Stimulated activated CD4-positive, alpha-beta T cell treated with anti-CD3 and anti-CD28 coated beads, Interleukin-2, amount 100 ng/mL, for 24 hours (primary cell): ENCODE measurements around the gene AKAP13.
"Not testable (repeated sequence)": the region's sequence is repeated elsewhere in the genome, so short reads cannot be mapped to it uniquely, and the experiment has no call there.

Experiments
- DNase-seq, 2 donors: peaks; one replicate each; pipeline ENCODE4 v3.0.0-alpha.2; 2020

AKAP13 gene

DNA sequence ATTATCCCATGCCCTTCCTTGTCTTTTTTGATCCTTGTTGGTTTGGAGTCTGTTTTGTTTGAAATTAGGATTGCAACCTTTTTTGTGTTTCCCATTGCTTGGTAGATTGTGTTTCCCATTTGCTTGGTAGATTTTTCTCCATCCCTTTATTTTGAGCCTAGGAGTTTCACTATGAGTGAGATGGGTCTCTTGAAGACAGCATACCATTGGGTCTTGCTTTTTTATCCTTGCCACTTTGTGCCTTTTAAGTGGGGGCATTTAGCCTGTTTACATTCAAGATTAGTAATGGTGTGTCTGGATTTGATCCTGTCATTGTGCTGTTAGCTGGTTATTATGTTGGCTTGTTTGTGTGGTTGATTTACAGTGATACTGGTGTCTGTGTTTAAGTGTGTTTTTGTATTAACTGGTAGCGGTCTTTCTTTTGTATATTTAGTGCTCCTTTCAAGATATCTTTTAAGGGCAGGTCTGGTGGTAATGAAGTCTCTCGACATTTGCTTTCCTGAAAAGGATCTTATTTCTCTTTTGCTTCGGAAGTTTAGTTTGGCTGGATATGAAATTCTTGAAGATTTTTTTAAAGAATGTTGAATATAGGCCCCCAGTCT lies 70.8 kb downstream of the AKAP13 start:
- no peak for DNase-seq

GRCh38 chr15:85452436-85452835 lies 72.0 kb downstream of the AKAP13 start:
- DNase-seq = no peak

DNA sequence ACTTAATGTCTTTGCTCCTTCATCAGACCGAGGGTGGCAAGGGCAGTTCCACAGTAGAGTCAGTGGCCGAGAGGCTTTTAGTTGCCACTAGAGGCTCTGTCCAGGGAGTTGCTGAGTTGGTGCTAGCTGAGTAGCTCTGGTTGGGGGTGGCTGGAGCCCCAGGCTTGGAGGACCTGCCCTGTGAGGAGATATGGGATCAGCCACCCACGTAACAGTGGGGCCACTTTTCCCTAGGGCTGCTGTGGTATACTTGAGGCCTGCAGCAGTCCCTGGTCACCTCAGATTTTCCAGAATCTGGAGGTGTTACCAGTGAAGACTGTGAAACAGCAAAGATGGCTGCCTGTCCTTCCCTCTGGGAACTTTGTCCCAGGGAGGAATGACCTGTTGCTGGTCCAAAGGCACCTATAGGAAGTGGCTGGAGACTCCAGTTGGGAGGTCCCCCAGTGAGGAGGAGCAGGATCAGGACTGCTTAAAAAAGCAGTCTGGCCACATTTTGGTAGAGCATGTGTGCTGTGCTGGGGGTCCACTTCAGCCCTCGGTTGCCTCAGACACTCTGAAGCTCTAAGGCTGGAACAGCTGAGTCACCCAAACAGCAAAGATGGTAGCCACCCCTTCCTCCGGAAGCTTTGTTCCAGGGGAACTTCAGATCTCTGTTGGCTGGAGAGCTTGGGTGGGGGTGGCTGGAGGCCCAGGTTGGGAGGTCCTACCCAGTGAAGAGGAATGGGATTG lies 72.9 kb downstream of the AKAP13 start:
- no peak for DNase-seq

DNA sequence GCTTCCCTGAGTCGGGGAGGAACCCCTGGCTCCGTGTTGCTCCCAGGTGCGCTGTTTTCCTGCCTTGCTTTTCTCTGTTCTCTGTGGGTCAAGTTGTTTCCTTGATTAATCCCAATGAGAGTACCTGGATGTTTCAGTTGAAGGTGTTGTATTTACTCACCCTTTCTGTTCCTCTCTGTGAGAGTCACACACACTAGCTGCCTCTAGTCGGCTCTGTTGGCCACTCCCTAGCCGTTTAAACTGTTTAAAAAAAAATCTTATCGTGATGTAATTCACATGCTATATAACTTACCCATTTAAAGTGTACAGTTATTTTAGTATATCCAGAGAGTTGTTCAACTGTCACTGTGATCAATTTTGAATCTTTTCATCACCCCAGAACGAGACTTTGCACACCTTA lies 74.0 kb downstream of the AKAP13 start:
- DNase-seq = no peak

- no peak for DNase-seq
Measured at GRCh38 chr15:85455891-85456290, 75.5 kb downstream of the AKAP13 start.

DNA sequence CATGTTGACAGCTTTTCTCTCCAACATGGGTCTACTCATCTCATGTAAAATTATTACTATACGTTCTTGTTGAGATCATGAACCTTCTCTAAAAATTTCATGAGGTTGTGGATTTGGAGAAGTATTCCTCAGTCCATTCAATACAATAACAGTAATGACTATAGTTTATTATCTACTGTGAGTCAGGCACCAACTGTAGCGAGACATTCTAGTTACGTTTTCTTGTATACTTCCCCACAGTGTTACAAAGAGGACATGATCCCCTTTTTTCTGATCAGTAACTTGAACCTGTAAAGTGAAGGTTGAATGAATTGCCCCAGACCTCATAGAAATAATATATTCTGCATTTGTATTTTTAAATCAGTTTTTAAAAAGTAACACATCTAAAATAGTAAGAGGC lies 76.4 kb downstream of the AKAP13 start:
- DNase-seq = no peak

DNA sequence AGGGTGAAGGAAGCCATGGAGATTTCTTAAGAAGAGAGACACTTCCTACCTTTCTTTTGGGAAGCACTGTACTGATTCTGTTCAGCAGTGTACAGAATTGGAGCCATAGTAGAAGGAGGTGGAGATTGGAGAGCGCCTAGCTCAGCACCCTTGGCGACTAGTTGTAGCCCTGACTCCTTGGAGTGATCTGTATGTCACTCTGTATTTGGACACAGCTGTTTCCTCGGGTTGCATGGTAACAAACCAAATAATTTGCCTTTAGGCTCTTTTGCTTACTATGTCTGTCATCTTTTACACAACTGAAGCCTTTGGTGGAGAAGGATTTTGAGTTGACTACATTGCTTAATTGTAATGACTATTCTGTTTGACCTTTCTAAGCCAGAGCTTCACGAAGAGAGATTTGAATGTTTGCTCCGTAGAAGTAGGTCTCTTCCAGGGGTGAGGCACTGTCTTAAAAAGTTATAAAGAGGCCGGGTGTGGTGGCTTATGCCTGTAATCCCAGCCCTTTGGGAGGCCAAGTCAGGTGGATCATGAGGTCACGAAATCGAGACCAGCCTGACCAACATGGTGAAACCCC lies 77.1 kb downstream of the AKAP13 start:
- DNase-seq = no peak

DNA sequence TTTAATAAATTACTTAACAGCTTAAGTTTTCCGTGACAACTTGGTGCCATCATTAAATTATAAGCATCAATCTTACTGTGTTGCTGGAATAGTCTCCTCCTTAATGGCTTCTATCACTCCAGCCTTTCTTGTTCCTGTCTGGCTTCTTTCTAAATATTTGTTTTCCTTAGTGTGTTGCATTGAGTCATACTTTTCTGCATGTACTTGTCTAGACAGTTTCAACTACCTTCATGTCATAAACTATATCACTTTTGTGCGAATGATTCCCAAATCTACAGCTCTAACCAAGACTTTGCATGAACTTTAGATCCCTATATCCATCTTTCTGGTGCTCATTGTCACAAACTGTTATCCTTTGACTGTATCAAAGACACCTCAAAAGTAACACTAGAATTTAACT lies 78.4 kb downstream of the AKAP13 start:
- DNase-seq = no peak

- DNase-seq = no peak
Measured at GRCh38 chr15:85462029-85462428, 81.6 kb downstream of the AKAP13 start.

DNA sequence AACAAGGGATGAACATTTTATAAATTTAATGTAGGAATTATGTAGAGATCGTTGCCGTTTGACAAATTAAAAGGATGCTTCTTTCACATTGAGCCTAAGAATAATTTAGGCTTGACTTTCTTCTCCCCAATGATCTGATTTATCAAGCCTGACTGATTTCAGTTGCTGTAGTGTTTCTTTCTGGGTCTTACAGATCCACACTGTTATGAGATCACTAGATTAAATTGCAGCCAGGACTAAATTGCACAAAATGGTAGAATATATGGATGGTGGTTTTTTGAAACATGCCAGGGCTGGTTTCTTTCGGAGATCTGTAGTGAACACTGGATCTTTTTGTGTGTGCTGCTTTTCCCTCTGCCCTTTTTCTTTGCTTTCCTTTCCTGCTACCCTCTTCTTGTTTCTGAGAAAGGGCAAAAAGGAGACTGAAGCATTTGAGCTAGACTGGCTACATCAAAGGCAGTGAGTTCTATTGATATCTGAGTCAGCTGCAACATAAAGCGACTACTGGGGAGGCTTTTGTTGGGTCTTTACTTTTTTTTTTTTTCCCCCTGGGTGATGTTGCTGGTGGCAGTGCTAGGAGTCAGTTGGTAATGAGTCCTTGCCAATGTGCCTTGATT lies 83.0 kb downstream of the AKAP13 start:
- DNase-seq = no peak

DNA sequence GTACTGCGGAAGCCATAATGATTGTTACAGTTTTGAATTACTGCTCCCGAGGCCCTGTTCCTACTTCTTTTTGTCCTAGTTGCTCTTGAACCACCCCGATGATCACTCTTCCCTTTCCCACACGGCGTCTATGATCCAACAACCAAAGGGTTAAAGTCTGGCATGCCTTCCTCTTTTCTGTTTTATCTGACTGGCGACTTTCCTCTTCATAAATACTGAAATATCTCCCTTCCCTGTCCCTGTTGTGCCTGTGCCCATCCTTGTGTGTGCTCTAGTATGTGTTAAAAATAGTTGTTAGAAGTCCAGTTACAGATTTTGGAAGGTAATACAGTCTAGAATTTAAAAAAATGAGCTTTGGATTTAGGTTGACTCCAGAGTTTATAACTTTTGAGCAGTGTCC lies 83.6 kb downstream of the AKAP13 start:
- no peak for DNase-seq

- DNase-seq = no peak
Measured at GRCh38 chr15:85464471-85464870, 84.1 kb downstream of the AKAP13 start.

GRCh38 chr15:85470563-85471271 lies 90.3 kb downstream of the AKAP13 start:
- DNase-seq = no peak

GRCh38 chr15:85472349-85472748 lies 91.9 kb downstream of the AKAP13 start:
- DNase-seq = no peak

DNA sequence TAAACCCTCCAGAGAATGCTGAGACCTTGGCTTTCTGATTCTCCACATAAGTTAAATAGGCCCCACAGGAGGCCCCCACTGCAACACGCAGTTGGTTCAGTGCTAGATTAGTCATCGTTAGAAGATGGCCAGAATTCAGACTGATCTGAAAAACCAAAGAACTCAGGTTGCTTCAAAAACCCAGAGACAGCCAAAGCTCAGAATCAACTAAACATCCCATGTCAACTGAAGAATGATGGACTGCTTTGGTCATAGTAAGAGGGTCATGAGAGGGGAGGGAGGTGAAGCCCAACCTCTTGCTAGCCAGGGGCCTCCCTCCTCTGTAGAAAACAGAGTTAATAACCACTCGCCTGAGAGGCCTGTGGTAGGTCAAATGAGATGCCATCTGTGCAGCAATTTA lies 93.1 kb downstream of the AKAP13 start:
- DNase-seq = no peak

- no peak for DNase-seq
Measured at GRCh38 chr15:85474700-85475316, 94.4 kb downstream of the AKAP13 start.

DNA sequence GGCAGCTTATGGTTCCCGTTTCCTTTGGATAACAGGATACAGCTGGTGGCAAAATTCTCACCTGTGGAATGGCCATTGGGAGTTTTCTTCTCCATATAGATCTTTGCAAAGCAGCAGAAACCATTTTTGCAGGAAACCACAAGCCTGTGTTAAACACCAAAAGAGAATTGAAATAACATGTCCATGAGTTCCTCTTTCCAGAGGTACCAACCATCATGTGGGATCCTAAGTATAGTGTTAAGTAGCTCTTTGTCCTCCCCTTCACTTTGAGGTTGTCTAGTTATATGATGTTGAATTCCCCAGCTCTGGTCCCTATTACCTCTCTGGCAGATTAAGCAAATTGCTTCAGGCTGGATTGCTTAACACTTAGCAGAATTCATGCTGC lies 94.9 kb downstream of the AKAP13 start:
- DNase-seq = no peak

GRCh38 chr15:85475711-85476110 lies 95.3 kb downstream of the AKAP13 start:
- no peak for DNase-seq

GRCh38 chr15:85477061-85477460 lies 96.7 kb downstream of the AKAP13 start:
- DNase-seq = no peak

- no peak for DNase-seq
Measured at GRCh38 chr15:85477730-85478129, 97.3 kb downstream of the AKAP13 start.

GRCh38 chr15:85479071-85479647 lies 98.8 kb downstream of the AKAP13 start:
- DNase-seq = no peak

DNA sequence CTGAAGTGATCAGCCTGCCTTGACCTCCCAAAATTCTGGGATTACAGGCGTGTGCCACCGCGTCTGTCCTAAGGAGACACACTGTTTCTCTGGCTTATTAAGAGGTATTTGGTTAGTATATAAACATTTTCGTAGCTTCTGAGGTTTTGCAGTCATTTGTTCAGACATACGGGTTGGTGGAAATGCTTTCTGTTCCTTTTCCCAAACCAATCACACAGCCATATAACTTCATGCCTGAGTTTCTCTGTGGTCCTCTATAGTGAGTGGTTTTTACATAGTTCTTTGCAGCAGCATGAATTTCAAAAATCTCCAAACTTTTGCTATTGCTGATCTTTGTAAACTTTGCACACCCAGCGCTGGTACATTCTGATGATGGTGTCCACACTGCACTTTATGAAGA lies 100.5 kb downstream of the AKAP13 start:
- DNase-seq = no peak

DNA sequence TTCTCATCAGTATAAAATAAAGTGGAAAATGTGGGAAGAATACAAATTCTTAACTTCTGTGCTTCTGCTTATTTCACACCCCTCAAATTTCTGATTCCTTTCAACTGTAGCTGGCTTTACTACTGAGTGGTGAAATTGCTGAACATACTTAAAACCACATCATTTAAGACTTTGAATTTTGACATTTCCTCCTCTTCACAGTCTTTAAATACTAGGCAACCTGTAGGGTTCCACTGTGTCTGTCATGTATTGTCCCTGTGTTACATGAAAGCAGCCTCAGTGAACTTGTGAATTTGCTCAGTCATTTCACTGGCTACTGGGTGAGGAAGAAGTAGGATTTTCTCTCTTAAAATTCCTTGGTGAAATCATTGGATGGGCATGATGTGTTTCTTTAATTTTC lies 101.1 kb downstream of the AKAP13 start:
- DNase-seq = not testable (repeated sequence)
